Activated naive CD8-positive, alpha-beta T cell treated with anti-CD3 and anti-CD28 coated beads, Interleukin-2, amount 50 U/mL, for 24 hours (primary cell): ENCODE results near the gene PHF24.

ENCODE experiments used
- ATAC-seq: fragments of 150-1000 bp; cut with Tn5 transposase; one replicate; pipeline ENCODE4 v1.10.0; 2021
- DNase-seq: peaks from one replicate; pipeline ENCODE4 v3.0.0; 2021
- H3K27ac Mint-ChIP-seq: one replicate; pipeline ENCODE4 v1.8.0; 2021; ENCODE audit warnings: mild to moderate bottlenecking, mixed read lengths
- H3K27me3 Mint-ChIP-seq: one replicate; pipeline ENCODE4 v1.8.0; 2021; ENCODE audit warnings: mixed read lengths
- H3K36me3 Mint-ChIP-seq: one replicate; pipeline ENCODE4 v1.8.0; 2021; ENCODE audit warnings: low read depth, mixed read lengths
- H3K4me1 Mint-ChIP-seq: one replicate; pipeline ENCODE4 v1.8.0; 2021; ENCODE audit warnings: mixed read lengths
- H3K4me3 Mint-ChIP-seq: one replicate; pipeline ENCODE4 v1.8.0; 2021; ENCODE audit warnings: mild to moderate bottlenecking, moderate library complexity, mixed read lengths
- H3K9me3 Mint-ChIP-seq: one replicate; pipeline ENCODE4 v1.8.0; 2021; ENCODE audit warnings: mixed read lengths

The PHF24 gene

GRCh38 chr9:34989003-34989945 is 31.2 kb downstream of the PHF24 start, which contains the start of gene DNAJB5:
Gene DNAJB5, plus strand, starts transcription at chr9:34989745. Its CDS starts 886 bp downstream, at chr9:34990631.
- Mint-ChIP-seq H3K4me1 (peaks cover 88% of the 10 kb centered on the region), H3K36me3 (peaks cover 9% of the 10 kb centered on the region), H3K9me3 (no peaks in the 10 kb centered on the region), H3K27ac (peak within 1 kb of the TSS; percentile 94), H3K4me3 (peak within 1 kb of the TSS; percentile 87), H3K27me3 (peaks cover 1% of the 10 kb centered on the region)
- ATAC-seq: peak; percentile 85
- peak; percentile 96 for DNase-seq

GRCh38 chr9:34989946-34990635 is 32.0 kb downstream of the PHF24 start:
- Mint-ChIP-seq H3K27ac (peak overlapping the region; percentile 71), H3K27me3 (peaks cover 1% of the 10 kb centered on the region), H3K36me3 (peaks cover 11% of the 10 kb centered on the region), H3K4me3 (peak overlapping the region; percentile 87), H3K4me1 (peaks cover 84% of the 10 kb centered on the region), H3K9me3 (no peaks in the 10 kb centered on the region)
- peak; percentile 53 for DNase-seq
- no peak for ATAC-seq

- Mint-ChIP-seq H3K36me3 (peaks cover 11% of the 10 kb centered on the region), H3K4me3 (peak overlapping the region; percentile 87), H3K9me3 (no peaks in the 10 kb centered on the region), H3K27ac (peak overlapping the region; percentile 73), H3K4me1 (peaks cover 79% of the 10 kb centered on the region), H3K27me3 (peaks cover 1% of the 10 kb centered on the region)
- ATAC-seq (no peak), DNase-seq (no peak)
These were observed 33.0 kb downstream of the PHF24 start for GRCh38 chr9:34990908-34991606.

- H3K4me1 Mint-ChIP-seq: peaks cover 73% of the 10 kb centered on the region
- H3K4me3 Mint-ChIP-seq: peak overlapping the region; percentile 59
- H3K27me3 Mint-ChIP-seq: peaks cover 1% of the 10 kb centered on the region
- H3K36me3 Mint-ChIP-seq: peaks cover 17% of the 10 kb centered on the region
- H3K27ac Mint-ChIP-seq: peak overlapping the region; percentile 90
- DNase-seq: peak; percentile 60
- H3K9me3 Mint-ChIP-seq: no peaks in the 10 kb centered on the region
- peak; percentile 9 for ATAC-seq
These were observed 33.7 kb downstream of the PHF24 start for GRCh38 chr9:34991607-34992375.

DNA sequence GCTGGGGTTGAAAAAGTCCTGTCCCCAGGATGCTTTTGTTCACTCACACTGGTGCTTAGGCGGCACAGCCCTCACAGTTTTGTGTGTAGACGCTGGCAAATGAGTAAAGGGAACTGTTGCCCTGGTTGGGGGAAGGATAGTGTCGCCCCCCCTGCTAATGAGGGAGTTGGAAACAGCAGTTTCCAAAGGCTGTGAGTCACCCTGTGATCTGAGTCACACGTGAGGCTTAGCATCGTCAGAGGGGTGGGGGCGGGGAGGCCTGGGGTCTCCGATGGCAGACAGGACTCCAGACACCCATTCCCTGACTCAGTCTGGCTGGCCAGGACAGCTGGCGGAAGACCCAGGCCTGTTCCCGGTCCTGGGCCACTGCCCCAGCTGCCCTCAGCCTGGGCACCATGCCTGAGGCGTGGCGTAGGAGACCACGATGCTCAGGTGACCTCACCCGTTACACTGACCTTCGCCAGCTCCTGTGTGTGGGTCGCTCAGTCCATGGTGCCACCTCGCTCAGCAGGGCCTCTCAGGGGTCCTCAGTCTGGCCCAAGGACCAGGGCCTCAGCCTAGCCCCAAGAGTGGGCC is 34.4 kb downstream of the PHF24 start:
- H3K9me3 Mint-ChIP-seq: no peaks in the 10 kb centered on the region
- peak overlapping the region; percentile 59 for H3K4me3 Mint-ChIP-seq
- peak; percentile 71 for DNase-seq
- ATAC-seq: peak; percentile 26
- H3K36me3 Mint-ChIP-seq: peaks cover 22% of the 10 kb centered on the region
- H3K27ac Mint-ChIP-seq: peak overlapping the region; percentile 90
- H3K4me1 Mint-ChIP-seq: peaks cover 70% of the 10 kb centered on the region
- H3K27me3 Mint-ChIP-seq: peaks cover 1% of the 10 kb centered on the region

- Mint-ChIP-seq H3K27ac (peak overlapping the region; percentile 90), H3K27me3 (peaks cover 1% of the 10 kb centered on the region), H3K36me3 (peaks cover 22% of the 10 kb centered on the region), H3K4me1 (peaks cover 72% of the 10 kb centered on the region), H3K4me3 (peak overlapping the region; percentile 6), H3K9me3 (no peaks in the 10 kb centered on the region)
- ATAC-seq (no peak), DNase-seq (peak; percentile 41)
These were observed 35.6 kb downstream of the PHF24 start for GRCh38 chr9:34993502-34994259.

DNA sequence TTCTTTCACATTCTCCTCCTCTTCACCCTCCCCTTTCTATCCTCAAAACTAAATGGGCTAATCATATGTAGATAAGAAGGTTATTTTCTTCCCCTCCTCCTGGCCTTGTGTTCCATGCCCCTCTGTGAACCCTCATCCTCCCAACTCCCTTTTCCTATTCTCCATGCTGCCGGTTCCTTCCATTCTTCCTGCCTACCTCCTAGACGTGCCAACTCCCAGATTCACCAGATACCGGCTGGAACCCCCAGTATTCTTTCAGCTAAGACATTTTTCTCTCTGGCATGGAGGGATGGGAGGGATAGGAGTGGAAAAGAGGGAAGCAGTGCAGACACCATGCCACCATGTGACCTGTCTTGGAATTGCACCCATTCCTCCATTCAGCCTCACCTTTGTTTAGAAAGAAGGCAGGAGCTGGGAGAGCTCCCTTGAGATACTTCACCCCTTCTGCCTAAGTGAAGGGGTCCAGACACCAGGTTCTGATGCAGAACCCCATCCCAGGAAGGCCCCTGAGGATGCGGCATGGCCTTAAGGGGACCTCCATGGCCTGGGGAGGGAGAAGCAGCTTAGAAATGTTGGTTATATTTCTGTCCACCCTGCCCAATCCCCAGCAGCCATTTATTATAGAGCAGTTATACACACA is 36.3 kb downstream of the PHF24 start:
- H3K36me3 Mint-ChIP-seq: peaks cover 22% of the 10 kb centered on the region
- DNase-seq (no peak), ATAC-seq (no peak)
- peaks cover under 1% of the 10 kb centered on the region for H3K27me3 Mint-ChIP-seq
- peak overlapping the region; percentile 86 for H3K27ac Mint-ChIP-seq
- H3K4me1 Mint-ChIP-seq: peaks cover 65% of the 10 kb centered on the region
- no peaks in the 10 kb centered on the region for H3K9me3 Mint-ChIP-seq
- peak overlapping the region; percentile 6 for H3K4me3 Mint-ChIP-seq

- Mint-ChIP-seq H3K4me1 (peaks cover 64% of the 10 kb centered on the region), H3K4me3 (no peak overlapping the region), H3K36me3 (peaks cover 22% of the 10 kb centered on the region), H3K27ac (no peak overlapping the region), H3K9me3 (no peaks in the 10 kb centered on the region), H3K27me3 (no peaks in the 10 kb centered on the region)
- DNase-seq (no peak), ATAC-seq (no peak)
These were observed 37.0 kb downstream of the PHF24 start for GRCh38 chr9:34994900-34995669.

- H3K4me3 Mint-ChIP-seq: no peak overlapping the region
These were observed 37.6 kb downstream of the PHF24 start for GRCh38 chr9:34995670-34996060.

GRCh38 chr9:34996181-34996904 is 38.3 kb downstream of the PHF24 start:
- DNase-seq (no peak), ATAC-seq (no peak)
- Mint-ChIP-seq H3K36me3 (peaks cover 18% of the 10 kb centered on the region), H3K4me3 (no peak overlapping the region), H3K9me3 (no peaks in the 10 kb centered on the region), H3K4me1 (peaks cover 60% of the 10 kb centered on the region), H3K27ac (no peak overlapping the region), H3K27me3 (no peaks in the 10 kb centered on the region)

More at GRCh38 chr9:34995670-34996060, 37.6 kb downstream of the PHF24 start:
- Mint-ChIP-seq H3K36me3 (peaks cover 20% of the 10 kb centered on the region), H3K27ac (no peak overlapping the region), H3K9me3 (no peaks in the 10 kb centered on the region), H3K27me3 (no peaks in the 10 kb centered on the region), H3K4me1 (peaks cover 60% of the 10 kb centered on the region)
- no peak for DNase-seq
- no peak for ATAC-seq

DNA sequence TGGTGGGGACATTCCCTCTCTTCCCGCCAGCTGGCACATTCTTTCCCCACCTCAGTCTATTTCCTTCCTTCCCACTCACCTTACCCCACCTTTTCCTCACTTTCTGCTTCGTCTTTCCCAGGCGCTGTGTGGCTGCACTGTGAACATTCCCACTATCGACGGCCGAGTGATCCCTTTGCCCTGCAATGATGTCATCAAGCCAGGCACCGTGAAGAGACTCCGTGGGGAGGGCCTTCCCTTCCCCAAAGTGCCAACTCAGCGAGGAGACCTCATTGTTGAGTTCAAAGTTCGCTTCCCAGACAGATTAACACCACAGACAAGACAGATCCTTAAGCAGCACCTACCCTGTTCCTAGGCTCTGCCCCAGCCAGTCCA is 38.8 kb downstream of the PHF24 start:
- Mint-ChIP-seq H3K36me3 (peaks cover 18% of the 10 kb centered on the region), H3K27ac (no peak overlapping the region), H3K4me1 (peaks cover 62% of the 10 kb centered on the region), H3K4me3 (no peak overlapping the region), H3K27me3 (no peaks in the 10 kb centered on the region), H3K9me3 (no peaks in the 10 kb centered on the region)
- no peak for DNase-seq
- no peak for ATAC-seq

DNA sequence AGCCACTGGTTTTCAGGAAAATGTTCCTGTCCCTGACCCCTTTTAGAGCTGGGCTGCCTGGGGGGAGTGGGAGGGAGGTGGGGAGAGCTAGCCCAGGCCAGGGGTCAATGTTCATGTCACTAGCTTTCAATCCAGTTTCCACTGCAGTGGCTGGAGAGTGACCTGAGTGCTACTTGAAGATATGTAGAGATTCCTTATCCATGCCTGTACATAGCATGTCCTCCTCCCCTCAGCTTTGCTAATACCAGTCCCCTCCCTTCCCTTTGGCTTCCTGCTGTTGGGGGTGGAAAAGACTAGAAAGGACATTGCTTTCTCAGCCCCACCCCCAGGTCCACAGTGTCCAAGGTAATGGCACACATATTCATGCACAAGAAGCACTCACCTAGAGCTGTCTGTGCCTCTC is 39.3 kb downstream of the PHF24 start:
- ATAC-seq: no peak
- DNase-seq: no peak
- Mint-ChIP-seq H3K4me3 (no peak overlapping the region), H3K9me3 (no peaks in the 10 kb centered on the region), H3K27me3 (no peaks in the 10 kb centered on the region), H3K36me3 (peaks cover 18% of the 10 kb centered on the region), H3K4me1 (peaks cover 62% of the 10 kb centered on the region), H3K27ac (peak overlapping the region; percentile 7)
